HCEC 1CT (cell line): ENCODE measurements around the gene OR51V1.
A peak's percentile ranks its signal among the peaks of the same experiment; 100 is the strongest.
"Not testable (repeated sequence)": the region's sequence is repeated elsewhere in the genome, so short reads cannot be mapped to it uniquely, and the experiment has no call there.

Experiments
- DNase-seq: peaks from one replicate; pipeline ENCODE4 v3.0.0-alpha.2; 2017

OR51V1 gene, protein sequence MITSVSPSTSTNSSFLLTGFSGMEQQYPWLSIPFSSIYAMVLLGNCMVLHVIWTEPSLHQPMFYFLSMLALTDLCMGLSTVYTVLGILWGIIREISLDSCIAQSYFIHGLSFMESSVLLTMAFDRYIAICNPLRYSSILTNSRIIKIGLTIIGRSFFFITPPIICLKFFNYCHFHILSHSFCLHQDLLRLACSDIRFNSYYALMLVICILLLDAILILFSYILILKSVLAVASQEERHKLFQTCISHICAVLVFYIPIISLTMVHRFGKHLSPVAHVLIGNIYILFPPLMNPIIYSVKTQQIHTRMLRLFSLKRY

DNA sequence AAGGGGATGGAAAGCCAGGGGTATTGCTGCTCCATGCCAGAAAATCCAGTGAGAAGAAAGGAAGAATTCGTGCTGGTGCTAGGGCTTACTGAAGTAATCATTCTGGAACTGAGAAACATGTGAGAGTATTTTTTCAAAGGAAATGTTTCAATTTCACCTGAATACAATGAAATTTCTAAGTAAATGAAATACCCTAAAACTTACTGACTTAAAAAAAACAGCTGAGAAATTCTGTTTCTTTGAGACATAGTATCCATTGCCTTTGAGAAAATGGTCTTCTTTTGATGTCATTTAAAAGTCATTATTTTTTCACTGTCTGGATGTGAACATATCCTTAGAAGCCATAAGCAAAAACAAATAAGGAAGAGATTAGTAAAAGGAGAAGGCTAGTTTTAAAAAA is at the start of gene OR51V1:
TSS of gene OR51V1 (minus strand) at position 101 of the 400 bp plus-strand sequence. CDS start at position 101, 0 bp downstream.
- no peak for DNase-seq

DNA sequence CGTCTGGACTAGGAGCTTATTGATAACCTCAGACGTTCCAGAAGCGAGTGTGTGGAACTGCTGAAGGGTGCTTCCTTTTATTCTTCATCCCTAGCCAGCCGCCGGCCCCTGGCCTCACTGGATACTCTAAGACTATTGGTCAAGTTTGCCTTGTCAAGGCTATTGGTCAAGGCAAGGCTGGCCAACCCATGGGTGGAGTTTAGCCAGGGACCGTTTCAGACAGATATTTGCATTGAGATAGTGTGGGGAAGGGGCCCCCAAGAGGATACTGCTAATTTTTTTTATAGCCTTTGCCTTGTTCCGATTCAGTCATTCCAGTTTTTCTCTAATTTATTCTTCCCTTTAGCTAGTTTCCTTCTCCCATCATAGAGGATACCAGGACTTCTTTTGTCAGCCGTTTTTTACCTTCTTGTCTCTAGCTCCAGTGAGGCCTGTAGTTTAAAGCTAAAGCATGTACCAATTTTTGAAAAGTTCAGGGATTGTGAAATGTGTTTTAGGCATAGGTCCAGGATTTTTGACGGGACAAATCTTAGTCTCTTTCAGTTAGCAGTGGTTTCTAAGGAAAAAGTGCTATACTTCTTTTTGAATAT is 49.4 kb upstream of the OR51V1 start, which contains the start of gene HBG1:
TSS of gene HBG1 (minus strand) at position 51 of the 590 bp plus-strand sequence. CDS start 53 bp downstream, outside the sequence.
- not testable (repeated sequence) for DNase-seq

DNA sequence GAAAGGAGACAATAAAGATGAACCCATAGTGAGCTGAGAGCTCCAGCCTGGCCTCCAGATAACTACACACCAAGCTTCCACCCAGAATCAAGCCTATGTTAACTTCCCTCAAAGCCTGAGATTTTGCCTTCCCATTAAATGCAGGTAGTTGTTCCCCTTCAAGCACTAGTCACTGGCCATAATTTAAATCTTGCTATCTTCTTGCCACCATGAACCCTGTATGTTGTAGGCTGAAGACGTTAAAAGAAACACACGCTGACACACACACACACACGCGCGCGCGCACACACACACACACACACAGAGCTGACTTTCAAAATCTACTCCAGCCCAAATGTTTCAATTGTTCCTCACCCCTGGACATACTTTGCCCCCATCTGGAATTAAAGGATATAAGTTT is 48.0 kb upstream of the OR51V1 start:
- DNase-seq, result not testable (repeated sequence)

DNA sequence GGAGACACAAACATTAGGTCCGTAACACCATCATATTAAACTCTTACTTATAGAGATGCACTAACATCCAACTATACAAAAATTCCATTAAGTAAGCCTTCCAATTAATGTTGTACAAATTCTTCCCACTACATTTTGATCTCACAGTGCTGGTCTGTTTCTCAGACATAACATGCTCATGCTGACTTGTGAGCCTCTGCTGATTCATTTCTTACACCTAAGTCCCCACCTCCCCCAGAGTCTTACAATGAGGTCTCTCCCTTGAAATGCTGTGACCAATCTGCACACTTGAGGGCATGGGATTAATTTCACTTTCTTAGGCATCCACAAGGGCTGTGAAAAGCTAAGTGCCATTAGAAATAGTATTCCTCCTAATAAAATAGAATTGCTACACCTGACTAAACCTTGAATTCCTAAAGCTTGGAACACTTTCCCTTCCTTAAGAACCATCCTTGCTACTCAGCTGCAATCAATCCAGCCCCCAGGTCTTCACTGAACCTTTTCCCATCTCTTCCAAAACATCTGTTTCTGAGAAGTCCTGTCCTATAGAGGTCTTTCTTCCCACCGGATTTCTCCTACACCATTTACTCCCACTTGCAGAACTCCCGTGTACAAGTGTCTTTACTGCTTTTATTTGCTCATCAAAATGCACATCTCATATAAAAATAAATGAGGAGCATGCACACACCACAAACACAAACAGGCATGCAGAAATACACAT is 47.1 kb upstream of the OR51V1 start:
- no peak for DNase-seq

DNA sequence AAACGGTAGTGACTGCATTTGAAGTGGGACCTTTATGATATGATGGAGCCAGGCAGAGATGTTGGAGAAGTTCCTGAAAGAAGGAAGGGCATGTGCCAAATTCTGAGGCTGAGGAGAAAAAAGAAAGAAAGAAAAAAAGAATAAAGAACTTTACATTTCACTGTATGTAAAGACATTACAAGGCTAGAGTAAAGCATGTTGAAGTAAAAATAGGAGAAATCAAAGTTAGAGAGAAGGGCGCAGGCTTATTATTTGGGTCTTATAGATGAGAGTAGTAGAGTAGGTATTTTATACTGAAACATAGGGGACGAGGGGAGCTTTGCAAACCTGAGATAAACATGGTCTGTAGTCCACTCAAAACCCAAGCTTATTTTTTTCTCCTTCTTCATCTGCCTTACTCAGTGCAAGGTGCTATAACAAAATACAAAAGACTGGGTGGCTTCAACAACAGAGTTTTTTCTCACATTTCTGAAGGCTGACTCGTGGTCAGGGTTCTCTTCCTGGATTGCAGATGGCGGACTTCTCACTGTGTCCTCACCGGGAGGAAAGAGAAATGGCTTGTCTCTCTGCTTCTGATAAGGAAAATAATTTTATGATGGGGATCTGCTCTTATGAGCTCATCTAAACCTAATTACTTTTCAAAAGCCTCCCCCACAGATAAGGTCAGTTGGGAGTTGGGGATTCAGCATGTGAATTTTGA is 46.4 kb upstream of the OR51V1 start:
- DNase-seq, result no peak

DNA sequence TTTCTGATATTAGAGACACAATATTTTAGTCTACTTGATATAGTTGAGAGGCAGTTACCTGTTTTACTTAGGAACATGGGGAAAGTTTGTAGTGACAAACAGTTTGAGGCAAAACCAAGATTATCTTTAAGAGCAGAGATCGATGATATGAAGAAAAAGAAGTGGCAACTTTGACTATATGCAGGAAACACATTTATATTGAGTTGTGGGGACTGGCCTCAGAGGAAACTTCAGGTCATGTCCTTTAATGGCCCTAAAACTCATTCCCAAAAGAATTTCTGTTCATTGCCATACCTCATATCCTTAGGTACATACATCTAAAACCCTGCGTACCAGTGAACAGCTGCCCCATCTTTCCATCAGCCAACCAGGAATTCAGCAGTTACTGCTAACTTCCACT is 44.7 kb upstream of the OR51V1 start:
- no peak for DNase-seq

DNA sequence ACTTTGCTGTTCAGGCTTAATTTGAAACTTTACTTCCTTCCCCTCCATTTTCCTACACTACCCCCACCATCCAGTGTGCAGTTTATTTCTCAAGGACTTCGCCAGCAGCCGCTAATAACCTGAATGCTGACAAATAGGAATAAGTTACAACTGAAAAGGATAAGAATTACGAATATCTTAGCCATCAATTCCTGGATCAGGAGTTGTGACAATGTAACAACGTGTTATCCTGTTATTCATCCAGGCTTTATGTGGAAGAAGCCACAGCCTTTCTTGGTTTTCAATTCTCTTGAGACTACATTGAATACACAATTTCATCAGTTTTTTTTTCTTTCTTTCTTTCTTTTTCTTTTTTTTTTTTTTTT is 43.3 kb upstream of the OR51V1 start:
- DNase-seq, result no peak

DNA sequence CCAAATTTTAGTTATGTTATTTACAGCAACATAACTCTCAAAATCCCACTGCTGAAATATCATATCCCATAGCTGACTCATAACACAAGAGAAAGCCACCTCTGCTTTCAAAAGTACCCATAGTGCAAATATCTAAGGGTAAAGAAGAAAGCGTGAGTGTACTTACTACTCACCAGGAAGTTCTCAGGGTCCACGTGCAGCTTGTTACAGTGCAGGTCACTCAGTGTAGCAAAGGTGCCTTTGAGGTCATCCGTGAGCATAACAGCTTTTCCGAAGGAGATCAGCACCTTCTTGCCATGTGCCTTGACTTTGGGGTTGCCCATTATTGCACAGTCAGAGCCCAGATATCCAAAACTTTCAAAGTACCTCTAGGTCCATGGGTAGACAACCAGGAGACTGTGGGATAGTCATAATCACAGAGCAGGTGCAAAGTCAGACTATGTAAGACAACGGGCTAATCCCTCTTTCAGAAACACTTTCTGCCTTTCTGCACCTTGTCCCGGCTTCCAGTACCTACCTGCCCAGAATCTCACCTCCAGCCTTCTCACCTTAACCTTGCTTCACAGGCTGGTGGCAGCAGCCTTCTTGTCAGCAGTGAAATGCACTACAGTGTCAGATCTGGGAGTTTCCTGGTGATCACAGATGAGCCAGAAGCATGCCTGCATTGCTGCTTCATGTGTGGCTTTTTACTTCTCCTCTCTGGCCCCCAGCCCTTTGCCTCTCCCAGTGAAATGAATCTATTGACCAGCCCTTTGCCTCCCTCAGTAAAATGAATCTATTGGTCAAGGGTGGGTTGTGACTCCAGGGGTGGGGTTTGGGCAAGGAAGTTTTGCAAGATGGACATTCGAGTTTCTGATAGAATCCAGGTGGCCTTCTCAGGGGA is 42.7 kb upstream of the OR51V1 start:
- peak; percentile 30 for DNase-seq

DNA sequence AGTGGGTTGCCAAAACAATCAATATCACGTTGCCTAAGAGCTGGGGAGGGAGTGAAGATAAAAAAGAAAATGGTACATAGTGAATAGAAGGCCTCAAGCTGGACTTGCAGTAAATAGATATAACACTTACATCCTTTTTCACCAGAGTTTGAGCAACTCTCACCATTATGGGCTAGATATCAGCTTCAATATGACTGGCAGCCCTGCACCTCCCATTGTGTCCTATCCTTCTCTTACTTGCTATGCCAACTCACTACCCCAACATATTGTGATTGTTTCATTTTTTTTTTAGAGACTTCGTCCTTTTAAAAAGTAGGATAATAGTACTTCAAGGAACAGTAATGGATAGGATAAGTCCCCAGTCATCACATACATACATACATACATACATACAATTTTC is 41.7 kb upstream of the OR51V1 start:
- no peak for DNase-seq

DNA sequence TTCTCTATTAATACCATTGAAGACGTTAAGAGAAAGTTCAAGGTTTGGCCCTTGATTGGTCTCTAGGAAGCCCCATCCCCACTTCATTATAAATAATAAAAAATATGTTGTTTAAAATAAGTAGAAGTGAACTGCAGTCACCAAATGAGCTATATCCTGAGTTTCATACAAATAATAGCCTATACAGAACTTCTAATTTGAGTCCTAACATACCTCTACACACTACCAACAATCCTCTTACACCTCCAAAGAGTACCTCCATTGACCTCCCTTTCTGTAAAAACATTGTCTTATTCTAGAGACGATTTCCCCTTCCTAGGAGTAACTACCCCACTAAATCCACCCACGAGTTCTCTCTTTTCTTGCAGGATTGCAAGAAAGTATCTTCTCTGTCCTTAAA is 41.0 kb upstream of the OR51V1 start:
- no peak for DNase-seq

DNA sequence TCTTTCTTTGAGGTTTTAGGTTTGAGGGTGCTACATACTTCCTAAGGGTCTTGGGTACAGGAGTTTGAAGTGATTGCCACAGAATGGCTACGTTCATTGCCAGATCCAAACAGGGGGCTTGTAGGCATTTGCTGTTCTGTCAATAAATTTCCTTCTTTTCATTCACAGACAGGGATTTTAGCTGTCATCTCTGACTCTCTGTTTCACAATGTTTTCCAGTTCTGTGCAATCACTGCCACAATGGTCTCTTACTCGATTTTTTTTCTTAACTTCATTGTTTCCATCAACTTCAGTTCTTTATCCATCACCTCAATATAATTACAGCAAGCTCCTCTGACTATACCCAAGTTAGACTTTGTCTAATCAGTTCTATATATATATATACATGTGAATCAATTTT is 40.0 kb upstream of the OR51V1 start:
- DNase-seq, result no peak

DNA sequence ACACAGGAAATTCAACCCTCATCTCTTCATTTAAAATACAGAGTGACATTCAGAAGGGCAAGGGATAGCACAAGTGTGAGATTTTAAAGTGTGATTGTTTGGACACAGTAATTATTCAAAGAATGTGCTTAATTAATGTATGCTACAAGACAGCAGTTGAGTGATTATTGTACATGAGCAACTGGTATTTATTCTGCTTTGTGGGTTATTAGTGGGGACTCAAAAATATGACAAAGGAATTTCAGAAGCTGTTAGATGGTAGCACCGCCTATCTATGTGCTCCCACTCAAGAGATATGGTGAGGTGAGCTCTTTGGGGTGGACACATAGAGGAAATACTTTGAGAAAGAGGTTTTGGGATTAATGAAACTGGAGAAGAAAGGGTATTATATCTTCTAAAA is 39.6 kb upstream of the OR51V1 start:
- DNase-seq, result no peak

DNA sequence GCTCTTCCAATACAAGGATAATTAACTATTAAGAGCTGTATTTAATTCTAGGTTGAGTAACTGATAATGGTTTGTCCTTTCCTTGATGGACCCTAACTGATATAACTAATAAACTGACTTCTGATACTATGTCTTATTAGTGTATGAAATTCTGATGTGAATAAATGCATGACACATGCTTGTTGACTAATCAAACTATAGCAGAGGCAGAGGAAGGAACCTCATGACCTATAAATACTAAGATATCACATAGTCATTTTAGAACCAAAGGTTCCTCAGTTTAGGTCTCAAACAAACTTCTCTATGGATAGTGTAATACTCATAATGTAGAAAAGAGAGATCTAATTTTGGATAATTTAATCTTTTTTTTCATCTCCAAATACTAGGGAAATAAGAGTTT is 38.6 kb upstream of the OR51V1 start:
- DNase-seq, result no peak

DNA sequence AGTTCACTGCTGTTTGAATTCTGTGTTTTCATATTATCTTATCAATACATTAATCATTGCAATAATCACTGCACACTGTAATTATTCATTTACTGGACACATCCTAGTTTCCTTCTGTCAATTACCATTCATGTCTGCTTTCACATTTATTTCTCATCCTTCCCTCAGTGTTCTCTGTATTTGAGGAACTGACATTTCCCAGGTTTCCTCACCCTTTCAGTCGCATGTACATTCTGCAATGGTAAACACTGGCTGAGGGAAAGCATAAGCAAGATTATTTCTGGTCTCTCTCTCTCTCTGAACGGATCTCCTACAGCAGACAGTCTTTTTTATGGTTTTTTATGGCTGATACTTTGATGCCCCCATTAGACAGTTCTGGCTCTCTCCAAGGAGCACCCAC is 38.0 kb upstream of the OR51V1 start:
- no peak for DNase-seq

DNA sequence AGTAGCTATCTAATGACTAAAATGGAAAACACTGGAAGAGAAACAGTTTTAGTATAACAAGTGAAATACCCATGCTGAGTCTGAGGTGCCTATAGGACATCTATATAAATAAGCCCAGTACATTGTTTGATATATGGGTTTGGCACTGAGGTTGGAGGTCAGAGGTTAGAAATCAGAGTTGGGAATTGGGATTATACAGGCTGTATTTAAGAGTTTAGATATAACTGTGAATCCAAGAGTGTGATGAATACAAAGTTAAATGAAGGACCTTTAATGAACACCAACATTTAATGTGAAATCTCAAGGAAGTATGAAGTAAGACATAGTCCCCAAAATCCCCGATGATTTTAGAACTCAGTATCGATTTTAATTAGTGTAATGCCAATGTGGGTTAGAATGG is 36.9 kb upstream of the OR51V1 start:
- DNase-seq, result no peak

DNA sequence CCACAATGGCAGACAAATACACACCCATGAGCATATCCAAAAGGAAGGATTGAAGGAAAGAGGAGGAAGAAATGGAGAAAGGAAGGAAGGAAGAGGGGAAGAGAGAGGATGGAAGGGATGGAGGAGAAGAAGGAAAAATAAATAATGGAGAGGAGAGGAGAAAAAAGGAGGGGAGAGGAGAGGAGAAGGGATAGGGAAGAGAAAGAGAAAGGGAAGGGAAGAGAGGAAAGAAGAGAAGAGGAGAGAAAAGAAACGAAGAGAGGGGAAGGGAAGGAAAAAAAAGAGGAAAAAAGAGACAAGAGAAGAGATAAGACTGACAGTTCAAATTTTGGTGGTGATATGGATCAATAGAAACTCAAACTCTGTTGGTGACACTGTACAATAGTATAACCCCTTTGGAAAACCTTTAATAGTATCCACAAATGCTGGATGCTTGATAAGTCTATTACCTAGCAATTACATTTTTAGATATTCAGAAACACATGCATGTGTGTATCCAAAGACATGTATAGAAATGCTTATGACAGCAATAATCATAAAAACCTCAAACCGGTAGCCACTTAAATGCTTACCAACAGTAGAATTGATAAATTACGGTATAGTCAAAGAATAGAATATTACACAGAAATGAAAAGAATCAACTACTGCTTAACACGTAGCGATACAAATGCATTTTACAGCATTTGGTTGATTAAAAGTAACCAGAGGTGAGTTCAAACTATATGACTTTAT is 35.0 kb upstream of the OR51V1 start:
- DNase-seq, result no peak

DNA sequence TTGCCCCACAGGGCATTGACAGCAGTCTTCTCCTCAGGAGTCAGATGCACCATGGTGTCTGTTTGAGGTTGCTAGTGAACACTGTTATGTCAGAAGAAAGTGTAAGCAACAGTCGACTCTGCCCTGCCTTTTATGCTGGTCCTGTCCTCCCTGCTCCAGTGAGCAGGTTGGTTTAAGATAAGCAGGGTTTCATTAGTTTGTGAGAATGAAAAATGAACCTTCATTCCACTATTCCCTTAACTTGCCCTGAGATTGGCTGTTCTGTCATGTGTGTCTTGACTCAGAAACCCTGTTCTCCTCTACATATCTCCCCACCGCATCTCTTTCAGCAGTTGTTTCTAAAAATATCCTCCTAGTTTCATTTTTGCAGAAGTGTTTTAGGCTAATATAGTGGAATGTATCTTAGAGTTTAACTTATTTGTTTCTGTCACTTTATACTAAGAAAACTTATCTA is 33.9 kb upstream of the OR51V1 start, which contains the start of gene HBD:
TSS of gene HBD (minus strand) at position 103 of the 454 bp plus-strand sequence. CDS start at position 53, 50 bp downstream.
- no peak for DNase-seq

DNA sequence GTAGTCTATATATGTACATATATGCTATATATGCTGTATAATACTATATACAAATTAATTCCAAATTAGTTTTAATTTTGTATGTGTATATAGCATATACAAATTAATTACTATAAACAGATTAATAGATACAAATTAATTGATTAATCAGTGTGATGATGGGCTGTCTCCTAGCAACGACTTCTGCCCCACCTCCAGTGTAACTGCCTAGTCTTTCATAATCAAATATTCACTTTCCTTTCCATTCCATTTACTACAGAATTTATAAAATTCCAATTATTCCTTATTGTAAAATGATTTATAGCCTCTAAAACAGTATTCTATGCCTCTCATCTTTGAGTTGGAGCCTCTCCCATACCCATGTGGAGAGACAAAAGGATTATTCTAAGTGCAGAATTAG is 32.8 kb upstream of the OR51V1 start:
- DNase-seq, result no peak

DNA sequence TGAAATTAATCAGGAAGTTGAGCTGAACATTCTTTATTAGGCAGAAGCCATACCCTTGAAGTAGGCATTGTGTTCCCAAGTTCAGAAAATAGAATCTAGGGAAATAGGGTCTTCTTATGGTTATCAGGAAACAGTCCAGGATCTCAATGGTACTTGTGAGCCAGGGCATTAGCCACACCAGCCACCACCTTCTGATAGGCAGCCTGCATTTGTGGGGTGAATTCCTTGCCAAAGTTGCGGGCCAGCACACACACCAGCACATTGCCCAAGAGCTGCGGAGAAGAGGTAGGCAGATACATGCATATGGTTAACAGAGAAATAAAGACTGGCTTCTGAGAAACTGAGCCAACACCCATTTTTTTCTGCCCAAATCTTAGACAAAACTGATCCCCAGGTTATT is 32.3 kb upstream of the OR51V1 start:
- no peak for DNase-seq

DNA sequence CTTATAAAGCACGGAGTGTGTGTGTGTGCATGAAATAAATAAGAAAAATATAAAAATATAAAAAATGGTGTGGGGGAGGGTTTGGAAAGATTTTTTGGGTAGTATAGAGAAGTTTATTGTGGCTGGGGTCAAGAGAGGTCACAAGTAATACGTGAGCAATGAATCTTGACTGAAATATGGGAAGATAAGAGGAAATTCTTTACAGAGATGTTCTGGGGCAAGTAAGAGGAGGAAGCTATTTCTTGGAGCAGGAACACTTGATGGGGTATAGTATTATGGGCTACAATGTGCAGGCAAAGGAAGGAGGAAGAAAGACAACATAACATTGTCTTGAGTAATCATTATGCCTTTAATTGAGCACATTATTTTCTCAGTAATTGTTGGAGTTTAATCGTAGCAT is 31.7 kb upstream of the OR51V1 start:
- no peak for DNase-seq

DNA sequence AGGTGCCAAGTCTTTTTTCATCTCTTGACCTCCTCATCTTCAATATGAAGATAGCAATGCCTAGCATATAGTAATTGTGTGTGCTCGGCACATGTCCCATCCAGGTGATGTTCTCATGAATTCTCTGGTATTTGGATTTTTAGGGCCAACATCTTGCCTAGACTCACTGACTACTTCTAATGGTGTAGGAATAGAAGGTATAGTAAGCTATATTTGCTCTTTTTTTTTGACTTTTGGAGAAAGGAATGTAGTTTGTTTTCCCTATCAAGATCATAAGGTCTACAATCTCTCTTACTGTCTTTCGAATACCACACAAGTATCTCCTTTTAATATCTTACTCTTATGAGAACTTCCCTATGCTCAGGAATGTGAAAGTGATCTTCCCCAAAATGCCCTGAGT is 30.6 kb upstream of the OR51V1 start:
- DNase-seq, result no peak

DNA sequence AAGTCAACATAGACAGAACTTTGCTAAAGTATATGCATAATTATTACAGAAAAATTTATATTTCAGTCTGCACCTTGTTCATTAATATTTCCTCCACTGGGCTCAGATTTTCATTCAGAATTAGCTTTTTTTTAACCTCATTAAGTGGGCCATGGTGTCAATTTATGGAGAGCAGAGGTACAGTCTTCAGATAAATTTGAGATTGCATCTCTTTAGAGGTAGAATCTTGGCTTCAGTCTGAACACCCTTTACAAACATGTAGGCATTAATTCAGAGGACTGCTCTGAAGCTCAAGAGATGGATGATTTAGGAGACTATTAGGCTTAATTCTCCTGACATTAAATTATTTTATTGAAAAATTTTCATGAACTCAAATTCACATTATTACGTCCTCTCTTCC is 29.8 kb upstream of the OR51V1 start:
- DNase-seq, result no peak
